ENCODE data around the gene NFIX. TPM values are rescaled to one million over a fixed set of nuclear protein-coding genes. Genes with fewer than 3 reads are reported as not detected.

NFIX gene
- total and polyA plus RNA-seq, 2 donors (not counting 1 experiment from before 2014, with no cell fraction given) = 0.69 to 5.6 TPM

DNA sequence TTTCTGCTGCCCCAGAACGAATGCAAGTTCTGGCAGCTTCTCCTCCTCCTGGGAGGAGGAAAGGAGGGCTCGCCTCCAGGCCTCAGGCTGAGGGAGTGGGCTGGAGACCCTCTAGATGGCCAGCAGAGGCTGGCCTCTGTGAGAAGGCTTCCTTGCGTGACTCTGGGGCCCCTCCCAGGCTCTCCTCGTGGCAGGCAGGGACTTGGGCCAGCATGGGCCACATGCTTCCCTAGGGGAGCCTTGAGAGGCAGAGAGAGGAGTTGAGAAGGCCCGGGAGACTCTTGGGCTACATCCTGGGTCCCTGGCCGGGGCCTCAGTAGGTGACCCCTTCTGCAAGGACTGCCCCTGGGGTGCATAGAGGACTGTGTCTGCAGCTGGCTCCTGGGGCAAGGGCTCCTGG is 81.5 kb downstream of the NFIX start:
- H3K27ac Mint-ChIP-seq = no peak overlapping the region

DNA sequence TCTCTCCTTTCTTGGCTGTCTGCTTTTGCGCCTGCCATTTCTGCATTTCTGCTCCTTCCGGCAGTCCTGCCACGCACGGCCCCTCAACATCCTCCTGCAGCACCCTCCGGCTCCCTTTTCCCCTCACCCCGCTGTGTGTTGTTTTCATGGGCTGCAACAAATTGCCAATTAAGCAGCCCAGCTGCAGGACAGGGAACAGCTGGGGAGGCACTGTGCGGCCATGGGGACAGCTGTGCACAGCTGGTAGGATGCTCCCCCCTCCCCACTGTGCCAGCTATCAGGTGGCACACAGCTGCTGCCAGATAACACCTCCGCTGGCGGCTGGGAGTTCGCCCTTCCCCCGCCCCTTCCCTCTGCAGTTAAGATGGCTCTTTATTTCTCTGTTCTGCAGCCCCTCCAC is 82.0 kb downstream of the NFIX start:
- TF ChIP-seq, protein P1, sequence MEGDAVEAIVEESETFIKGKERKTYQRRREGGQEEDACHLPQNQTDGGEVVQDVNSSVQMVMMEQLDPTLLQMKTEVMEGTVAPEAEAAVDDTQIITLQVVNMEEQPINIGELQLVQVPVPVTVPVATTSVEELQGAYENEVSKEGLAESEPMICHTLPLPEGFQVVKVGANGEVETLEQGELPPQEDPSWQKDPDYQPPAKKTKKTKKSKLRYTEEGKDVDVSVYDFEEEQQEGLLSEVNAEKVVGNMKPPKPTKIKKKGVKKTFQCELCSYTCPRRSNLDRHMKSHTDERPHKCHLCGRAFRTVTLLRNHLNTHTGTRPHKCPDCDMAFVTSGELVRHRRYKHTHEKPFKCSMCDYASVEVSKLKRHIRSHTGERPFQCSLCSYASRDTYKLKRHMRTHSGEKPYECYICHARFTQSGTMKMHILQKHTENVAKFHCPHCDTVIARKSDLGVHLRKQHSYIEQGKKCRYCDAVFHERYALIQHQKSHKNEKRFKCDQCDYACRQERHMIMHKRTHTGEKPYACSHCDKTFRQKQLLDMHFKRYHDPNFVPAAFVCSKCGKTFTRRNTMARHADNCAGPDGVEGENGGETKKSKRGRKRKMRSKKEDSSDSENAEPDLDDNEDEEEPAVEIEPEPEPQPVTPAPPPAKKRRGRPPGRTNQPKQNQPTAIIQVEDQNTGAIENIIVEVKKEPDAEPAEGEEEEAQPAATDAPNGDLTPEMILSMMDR (IDR thresholded peaks at IDR 0.05) = no peak
- TF ChIP-seq EZH2 (IDR thresholded peaks at IDR 0.05; ENCODE audit: borderline replicate concordance, insufficient read depth, low read depth, low read length, poor library complexity, severe bottlenecking) = no peak
- Histone ChIP-seq H3K9ac (ENCODE audit: low read length) (no peak overlapping the region), H3K79me2 (ENCODE audit: control insufficient read depth, insufficient read depth, low read length) (no peaks in the 10 kb centered on the region), H3K27me3 (replicated peaks in 1 of 4; ENCODE audit: control extremely low read depth in 1 of 4, control insufficient read depth in 3 of 4, insufficient read depth in 4 of 4, low read length in 3 of 4) (no peaks in the 10 kb centered on the region), H4K20me1 (ENCODE audit: control insufficient read depth, insufficient read depth, low read length, poor library complexity, severe bottlenecking) (no peaks in the 10 kb centered on the region), H3K4me1 (ENCODE audit: control insufficient read depth in 2 of 2, insufficient read depth in 2 of 2, low read length in 2 of 2) (no peaks in the 10 kb centered on the region), H2AFZ (ENCODE audit: insufficient read depth, low read depth, low read length, poor library complexity, severe bottlenecking) (no peak overlapping the region), H3K4me2 (replicated peaks; ENCODE audit: low read depth, low read length, poor library complexity, severe bottlenecking) (no peak overlapping the region), H3K27ac (ENCODE audit: low read length in 2 of 2) (no peak overlapping the region), H3K4me3 (ENCODE audit: control extremely low read depth in 1 of 5, extremely low read depth in 1 of 5, insufficient read depth in 1 of 5, low read depth in 2 of 5, low read length in 4 of 5) (no peak overlapping the region), H3K36me3 (replicated peaks in 1 of 2; ENCODE audit: control extremely low read depth in 1 of 2, control insufficient read depth in 1 of 2, extremely low read depth in 1 of 2, insufficient read depth in 2 of 2, low read length in 1 of 2) (no peaks in the 10 kb centered on the region), H3K9me3 (ENCODE audit: control extremely low read depth in 1 of 3, control insufficient read depth in 2 of 3, insufficient read depth in 1 of 3, low read length in 2 of 3) (no peaks in the 10 kb centered on the region)
- no peak for DNase-seq
- peaks cover 4% of the 10 kb centered on the region for H3K27me3 Mint-ChIP-seq
- intact Hi-C loops (cut with micrococcal nuclease) = no loop called here
- H3K4me3 Mint-ChIP-seq = no peak overlapping the region
- CTCF ChIA-PET = interaction anchor here (1.4 kb wide), 1 partner anchor 17 kb away, joined by 3 read pairs; no protein-coding TSS in a partner anchor
- WGBS (ENCODE audit: insufficient coverage) = 17% methylated on average over 9 of the region's 11 CpGs
- no peaks in the 10 kb centered on the region for H3K9me3 Mint-ChIP-seq (ENCODE audit: insufficient read depth)
- H3K4me1 Mint-ChIP-seq = no peaks in the 10 kb centered on the region
- no peak for ATAC-seq (ENCODE audit: low read depth)
- POLR2A ChIA-PET = no interaction called here
- H3K27ac Mint-ChIP-seq = no peak overlapping the region

More for the DNA sequence above, 81.5 kb downstream of the NFIX start:
- 66% methylated on average over 5 of the region's 6 CpGs for WGBS (ENCODE audit: insufficient coverage)
- Mint-ChIP-seq H3K9me3 (ENCODE audit: insufficient read depth) (no peaks in the 10 kb centered on the region), H3K4me3 (no peak overlapping the region), H3K4me1 (no peaks in the 10 kb centered on the region), H3K27me3 (peaks cover 5% of the 10 kb centered on the region)
- ChIA-PET POLR2A (no interaction called here), CTCF (interaction anchor here (1.4 kb wide), 1 partner anchor 17 kb away, joined by 3 read pairs; no protein-coding TSS in a partner anchor)
- Histone ChIP-seq H3K27me3 (replicated peaks in 1 of 4; ENCODE audit: control extremely low read depth in 1 of 4, control insufficient read depth in 3 of 4, insufficient read depth in 4 of 4, low read length in 3 of 4) (no peaks in the 10 kb centered on the region), H2AFZ (ENCODE audit: insufficient read depth, low read depth, low read length, poor library complexity, severe bottlenecking) (no peak overlapping the region), H3K4me2 (replicated peaks; ENCODE audit: low read depth, low read length, poor library complexity, severe bottlenecking) (no peak overlapping the region), H3K9ac (ENCODE audit: low read length) (no peak overlapping the region), H3K4me3 (ENCODE audit: control extremely low read depth in 1 of 5, extremely low read depth in 1 of 5, insufficient read depth in 1 of 5, low read depth in 2 of 5, low read length in 4 of 5) (no peak overlapping the region), H3K9me3 (ENCODE audit: control extremely low read depth in 1 of 3, control insufficient read depth in 2 of 3, insufficient read depth in 1 of 3, low read length in 2 of 3) (no peaks in the 10 kb centered on the region), H3K79me2 (ENCODE audit: control insufficient read depth, insufficient read depth, low read length) (no peaks in the 10 kb centered on the region), H4K20me1 (ENCODE audit: control insufficient read depth, insufficient read depth, low read length, poor library complexity, severe bottlenecking) (no peaks in the 10 kb centered on the region), H3K27ac (ENCODE audit: low read length in 2 of 2) (no peak overlapping the region), H3K4me1 (ENCODE audit: control insufficient read depth in 2 of 2, insufficient read depth in 2 of 2, low read length in 2 of 2) (no peaks in the 10 kb centered on the region), H3K36me3 (replicated peaks in 1 of 2; ENCODE audit: control extremely low read depth in 1 of 2, control insufficient read depth in 1 of 2, extremely low read depth in 1 of 2, insufficient read depth in 2 of 2, low read length in 1 of 2) (no peaks in the 10 kb centered on the region)
- intact Hi-C loops (cut with micrococcal nuclease) = no loop called here
- ATAC-seq (ENCODE audit: low read depth) (no peak), DNase-seq (no peak)
- TF ChIP-seq EZH2 (IDR thresholded peaks at IDR 0.05; ENCODE audit: borderline replicate concordance, insufficient read depth, low read depth, low read length, poor library complexity, severe bottlenecking) = no peak
